Heart left ventricle (tissue), 13 donors: ENCODE data around the gene ZNF200.

Experiments
- POLR2A ChIP-seq, 2 donors: fragments of 450-650 bp; IDR thresholded peaks; one replicate each; pipeline ENCODE4 v1.6.1; 2017; ENCODE audit warnings: antibody characterized with exemption in 2 of 2, mild to moderate bottlenecking in 2 of 2, moderate library complexity in 2 of 2
- TF ChIP-seq, protein P1 (sequence below), 12 donors: fragments of 200-600 bp; sonication (generic) in 4 of 12; IDR thresholded peaks; one replicate each; pipeline versions ENCODE4 v1.5.0 to v1.8.0; 2018 to 2022; ENCODE audit warnings: antibody characterized with exemption in 12 of 12, mild to moderate bottlenecking in 5 of 12
- donor health status: ischemic (EF 13 %, LVEDD 7.1; RV severe dilation, severe dysfunction).
- donor health status: DM: no; HTN: yes; CAD: no.
- donor health status: DM: no; HTN: no; CAD: no.
- donor health status: ischemic (EF 25% LVEDD 6.9; RV normal size, moderate dysfunction).
- donor health status: ischemic (EF 25% LVEDD 5.7; RV mildly dilated, moderate dysfunction).
- donor health status: ischemic (EF 35%, LVEDD 5.7; RV mildly dilated, moderate dysfunction).
- donor health status: nonischemic (EF 11% LVEDD 7.7; RV severe dilation, severe dysfunction).
- donor health status: DM: yes; HTN: yes; CAD: no.
- donor health status: PGD.
- donor health status: ischemic (EF 29% LVEDD 5.4; RV normal size, mild dysfunction).
- donor health status: nonischemic (EF 23%, LVEDD 6.1; RV moderate dilation, normal function).

GRCh38 chr16:3188675-3188924 is 46.4 kb downstream of the ZNF200 start:
- TF ChIP-seq, protein P1, sequence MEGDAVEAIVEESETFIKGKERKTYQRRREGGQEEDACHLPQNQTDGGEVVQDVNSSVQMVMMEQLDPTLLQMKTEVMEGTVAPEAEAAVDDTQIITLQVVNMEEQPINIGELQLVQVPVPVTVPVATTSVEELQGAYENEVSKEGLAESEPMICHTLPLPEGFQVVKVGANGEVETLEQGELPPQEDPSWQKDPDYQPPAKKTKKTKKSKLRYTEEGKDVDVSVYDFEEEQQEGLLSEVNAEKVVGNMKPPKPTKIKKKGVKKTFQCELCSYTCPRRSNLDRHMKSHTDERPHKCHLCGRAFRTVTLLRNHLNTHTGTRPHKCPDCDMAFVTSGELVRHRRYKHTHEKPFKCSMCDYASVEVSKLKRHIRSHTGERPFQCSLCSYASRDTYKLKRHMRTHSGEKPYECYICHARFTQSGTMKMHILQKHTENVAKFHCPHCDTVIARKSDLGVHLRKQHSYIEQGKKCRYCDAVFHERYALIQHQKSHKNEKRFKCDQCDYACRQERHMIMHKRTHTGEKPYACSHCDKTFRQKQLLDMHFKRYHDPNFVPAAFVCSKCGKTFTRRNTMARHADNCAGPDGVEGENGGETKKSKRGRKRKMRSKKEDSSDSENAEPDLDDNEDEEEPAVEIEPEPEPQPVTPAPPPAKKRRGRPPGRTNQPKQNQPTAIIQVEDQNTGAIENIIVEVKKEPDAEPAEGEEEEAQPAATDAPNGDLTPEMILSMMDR (IDR thresholded peaks at IDR 0.05): no peak
- TF ChIP-seq POLR2A (IDR thresholded peaks at IDR 0.05): no peak
